Mesendoderm (in vitro differentiated cells): ENCODE data around the gene ADK.

ENCODE experiments used
- DNase-seq: peaks from one replicate; pipeline ENCODE4 v3.0.0; 2013
- H2AK5ac ChIP-seq: 2 replicates; pipeline ENCODE4 v1.6.1; 2013; ENCODE audit warnings: low read length, inconsistent platforms
- H2BK120ac ChIP-seq: 2 replicates; pipeline ENCODE4 v1.6.1; 2013; ENCODE audit warnings: low read depth, mild to moderate bottlenecking, low read length, moderate library complexity, mixed read lengths
- H2BK15ac ChIP-seq: replicated peaks from 2 replicates; pipeline ENCODE4 v1.6.1; 2013; ENCODE audit warnings: low read depth, mild to moderate bottlenecking, moderate library complexity
- H2BK5ac ChIP-seq: 2 replicates; pipeline ENCODE4 v1.6.1; 2013; ENCODE audit warnings: low read length, inconsistent platforms
- H3K18ac ChIP-seq: 2 replicates; pipeline ENCODE4 v1.6.1; 2013; ENCODE audit warnings: mild to moderate bottlenecking, low read length, mixed read lengths
- H3K23ac ChIP-seq: one replicate; pipeline ENCODE4 v1.6.1; 2013; ENCODE audit warnings: low read length
- H3K27ac ChIP-seq: 2 replicates; pipeline ENCODE4 v1.5.1; 2013; ENCODE audit warnings: low read depth, mild to moderate bottlenecking, inconsistent platforms, low read length, moderate library complexity
- H3K27me3 ChIP-seq: 2 replicates; pipeline ENCODE4 v1.6.1; 2013; ENCODE audit warnings: low read length, control low read depth, mild to moderate bottlenecking, inconsistent platforms; ENCODE audit not compliant: insufficient read depth, poor library complexity
- H3K36me3 ChIP-seq: 2 replicates; pipeline ENCODE4 v1.6.1; 2013; ENCODE audit warnings: low read length, inconsistent platforms; ENCODE audit not compliant: control insufficient read depth, insufficient read depth
- H3K4ac ChIP-seq: one replicate; pipeline ENCODE4 v1.6.1; 2013; ENCODE audit warnings: low read depth, mild to moderate bottlenecking, low read length, moderate library complexity
- H3K4me1 ChIP-seq: 2 replicates; pipeline ENCODE4 v1.6.1; 2013; ENCODE audit warnings: low read depth, low read length, inconsistent platforms; ENCODE audit not compliant: control insufficient read depth
- H3K4me2 ChIP-seq: 2 replicates; pipeline ENCODE4 v1.6.1; 2013; ENCODE audit warnings: low read length
- H3K4me3 ChIP-seq: 2 replicates; pipeline ENCODE4 v1.5.1; 2013; ENCODE audit warnings: mild to moderate bottlenecking, low read length
- H3K56ac ChIP-seq: one replicate; pipeline ENCODE4 v1.6.1; 2013; ENCODE audit warnings: low read length
- H3K79me1 ChIP-seq: 2 replicates; pipeline ENCODE4 v1.6.1; 2013; ENCODE audit warnings: low read length, inconsistent platforms
- H3K79me2 ChIP-seq: 2 replicates; pipeline ENCODE4 v1.6.1; 2013; ENCODE audit warnings: mild to moderate bottlenecking, low read length; ENCODE audit not compliant: control insufficient read depth, insufficient read depth
- H3K9ac ChIP-seq: 2 replicates; pipeline ENCODE4 v1.6.1; 2013; ENCODE audit warnings: low read length, inconsistent platforms
- H4K5ac ChIP-seq: one replicate; pipeline ENCODE4 v1.6.1; 2013; ENCODE audit warnings: low read length
- H4K8ac ChIP-seq: one replicate; pipeline ENCODE4 v1.6.1; 2013; ENCODE audit warnings: low read depth, mild to moderate bottlenecking, control low read depth, low read length, moderate library complexity
- whole genome bisulfite sequencing: extraction: QIAGEN DNeasy Blood & Tissue Kit; methylation state at CpG from one replicate; pipeline ENCODE4 v1.1.7; 2013; ENCODE audit warnings: low lambda C conversion rate, missing lambda C conversion rate; ENCODE audit not compliant: insufficient coverage; ENCODE audit errors: extremely low coverage; 5-methylcytosine and 5-hydroxymethylcytosine counted together

Gene ADK

DNA sequence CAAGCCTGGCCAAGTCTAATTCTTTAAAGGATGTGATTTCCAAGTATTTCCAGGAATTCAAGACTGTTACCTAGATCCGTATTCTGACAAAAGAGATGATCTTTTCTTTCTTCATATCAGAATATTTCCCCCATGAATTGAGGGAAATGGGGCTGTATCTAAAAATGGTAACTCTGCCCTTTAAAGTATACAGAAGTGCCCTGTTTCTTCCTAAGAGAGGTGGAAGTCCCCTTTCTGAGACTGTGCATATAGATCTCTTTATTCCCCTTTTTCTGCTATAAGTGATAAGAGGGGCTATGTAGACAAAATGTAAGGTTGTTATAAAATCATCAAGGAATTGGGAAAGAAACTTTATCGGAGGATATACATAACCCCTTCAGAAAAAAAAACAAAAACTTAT lies 388.3 kb downstream of the ADK start:
- H4K5ac ChIP-seq = no peak overlapping the region
- no peak for DNase-seq
- H3K4ac ChIP-seq = no peak overlapping the region
- H3K36me3 ChIP-seq = no peaks in the 10 kb centered on the region
- H3K56ac ChIP-seq = no peak overlapping the region
- H4K8ac ChIP-seq = no peak overlapping the region
- H3K27ac ChIP-seq = no peak overlapping the region
- no CpG with 5 or more reads among the region's 2 CpGs for WGBS
- no peaks in the 10 kb centered on the region for H3K4me1 ChIP-seq
- no peak overlapping the region for H2BK5ac ChIP-seq
- no peaks in the 10 kb centered on the region for H3K79me2 ChIP-seq
- peak overlapping the region; percentile 74 for H2BK15ac ChIP-seq
- no peak overlapping the region for H3K4me3 ChIP-seq
- H2BK120ac ChIP-seq = no peak overlapping the region
- H3K79me1 ChIP-seq = no peaks in the 10 kb centered on the region
- H2AK5ac ChIP-seq = no peak overlapping the region
- no peaks in the 10 kb centered on the region for H3K27me3 ChIP-seq
- no peak overlapping the region for H3K9ac ChIP-seq
- no peak overlapping the region for H3K23ac ChIP-seq
- H3K4me2 ChIP-seq = no peak overlapping the region
- no peak overlapping the region for H3K18ac ChIP-seq

DNA sequence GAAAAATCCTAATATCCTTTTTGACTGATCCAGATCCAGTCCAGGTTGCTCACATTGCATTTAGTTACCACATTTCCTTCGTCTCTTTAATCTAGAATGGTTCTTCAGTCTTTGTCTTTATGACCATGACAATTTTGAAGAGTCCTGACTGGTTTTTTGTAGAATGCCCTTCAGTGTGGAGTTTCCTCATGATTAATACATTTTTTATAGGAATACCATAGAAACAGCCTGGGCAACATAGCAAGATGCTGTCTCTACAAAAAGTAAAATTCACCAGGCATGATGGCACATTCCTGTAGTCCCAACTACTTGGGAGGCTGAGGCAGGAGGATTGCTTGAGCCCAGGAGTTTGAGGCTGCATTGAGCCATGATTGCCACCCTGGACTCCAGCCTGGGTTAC lies 390.4 kb downstream of the ADK start:
- Histone ChIP-seq H3K23ac (no peak overlapping the region), H2AK5ac (no peak overlapping the region), H3K27me3 (no peaks in the 10 kb centered on the region), H3K56ac (no peak overlapping the region), H2BK15ac (no peak overlapping the region), H4K5ac (no peak overlapping the region), H3K4ac (no peak overlapping the region), H3K9ac (no peak overlapping the region), H3K18ac (no peak overlapping the region), H3K4me2 (no peak overlapping the region), H3K79me1 (no peaks in the 10 kb centered on the region), H3K27ac (no peak overlapping the region), H3K4me3 (no peak overlapping the region), H2BK120ac (no peak overlapping the region), H4K8ac (no peak overlapping the region), H3K4me1 (no peaks in the 10 kb centered on the region), H3K79me2 (no peaks in the 10 kb centered on the region), H3K36me3 (no peaks in the 10 kb centered on the region), H2BK5ac (no peak overlapping the region)
- no CpG with 5 or more reads among the region's 1 CpG for WGBS
- no peak for DNase-seq

DNA sequence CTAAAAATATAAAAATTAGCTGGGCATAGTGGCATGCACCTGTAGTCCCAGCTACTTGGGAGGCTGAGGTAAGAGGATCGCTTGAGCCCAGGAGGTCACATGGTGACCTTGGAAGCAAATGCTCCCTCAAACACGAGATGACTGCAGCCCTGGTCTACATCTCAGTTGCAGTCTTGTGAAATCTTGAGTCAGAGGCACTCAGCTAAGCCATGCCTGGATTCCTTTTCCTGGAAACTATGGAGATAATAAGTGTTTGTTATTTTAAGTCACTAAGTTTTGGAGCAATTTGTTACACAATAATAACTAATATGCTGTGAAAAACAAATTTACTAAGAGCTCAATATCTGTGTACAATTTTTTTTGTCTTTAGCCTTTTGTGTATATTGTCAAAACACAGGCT lies 391.1 kb downstream of the ADK start:
- H2BK15ac ChIP-seq = no peak overlapping the region
- no peak overlapping the region for H3K9ac ChIP-seq
- peak; percentile 33 for DNase-seq
- no peak overlapping the region for H3K4ac ChIP-seq
- H4K5ac ChIP-seq = no peak overlapping the region
- no peak overlapping the region for H3K4me3 ChIP-seq
- no peak overlapping the region for H2BK5ac ChIP-seq
- no peaks in the 10 kb centered on the region for H3K27me3 ChIP-seq
- WGBS = no CpG with 5 or more reads among the region's 2 CpGs
- no peak overlapping the region for H3K56ac ChIP-seq
- no peak overlapping the region for H3K4me2 ChIP-seq
- H4K8ac ChIP-seq = no peak overlapping the region
- H2BK120ac ChIP-seq = no peak overlapping the region
- H3K27ac ChIP-seq = no peak overlapping the region
- no peak overlapping the region for H3K23ac ChIP-seq
- no peaks in the 10 kb centered on the region for H3K79me2 ChIP-seq
- H3K18ac ChIP-seq = no peak overlapping the region
- H3K4me1 ChIP-seq = no peaks in the 10 kb centered on the region
- no peaks in the 10 kb centered on the region for H3K36me3 ChIP-seq
- no peaks in the 10 kb centered on the region for H3K79me1 ChIP-seq
- no peak overlapping the region for H2AK5ac ChIP-seq

DNA sequence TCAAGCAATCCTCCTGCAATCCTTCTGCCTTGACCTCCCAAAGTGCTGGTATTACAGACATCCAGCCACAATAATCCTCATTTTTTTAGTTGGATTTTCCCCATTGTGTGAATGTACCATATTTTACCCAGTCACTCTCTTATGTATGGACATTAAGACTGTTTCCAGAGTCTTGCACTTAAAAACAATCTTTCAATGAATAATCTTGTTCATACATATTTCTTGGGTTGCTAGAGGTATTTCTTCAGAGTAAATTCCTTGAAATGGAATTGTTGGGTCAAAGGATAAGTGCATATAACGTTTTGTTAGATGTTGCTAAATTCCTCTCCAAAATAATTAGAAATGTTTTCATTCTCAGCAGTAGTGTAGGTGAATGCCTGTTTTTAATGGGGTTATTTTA lies 392.3 kb downstream of the ADK start:
- Histone ChIP-seq H3K4me2 (no peak overlapping the region), H3K56ac (no peak overlapping the region), H3K27me3 (no peaks in the 10 kb centered on the region), H3K18ac (no peak overlapping the region), H3K23ac (no peak overlapping the region), H3K9ac (no peak overlapping the region), H2AK5ac (no peak overlapping the region), H3K4ac (no peak overlapping the region), H3K36me3 (no peaks in the 10 kb centered on the region), H3K27ac (no peak overlapping the region), H3K79me2 (no peaks in the 10 kb centered on the region), H3K4me3 (no peak overlapping the region), H4K5ac (no peak overlapping the region), H2BK5ac (no peak overlapping the region), H3K4me1 (no peaks in the 10 kb centered on the region), H4K8ac (no peak overlapping the region), H2BK120ac (no peak overlapping the region), H2BK15ac (no peak overlapping the region), H3K79me1 (no peaks in the 10 kb centered on the region)
- DNase-seq = no peak
- no CpG with 5 or more reads among the region's 1 CpG for WGBS

DNA sequence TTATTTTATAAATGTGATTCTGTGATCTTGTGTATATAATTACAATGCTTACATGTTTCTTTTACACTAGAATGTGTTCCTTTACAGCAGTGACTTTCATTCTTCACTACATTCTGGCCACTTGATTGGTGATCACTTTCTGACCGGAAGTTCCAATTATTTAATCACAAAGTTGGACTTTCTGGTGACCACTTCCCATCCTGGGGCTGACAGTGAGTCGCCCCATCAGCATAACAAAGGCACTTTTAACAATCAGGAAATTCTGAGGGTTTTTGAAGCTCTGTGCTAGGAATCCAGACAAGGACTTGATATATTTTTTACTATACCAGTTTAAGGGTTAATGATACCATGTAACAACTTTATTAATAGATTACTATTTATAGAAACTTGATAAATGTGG lies 393.1 kb downstream of the ADK start:
- Histone ChIP-seq H3K36me3 (no peaks in the 10 kb centered on the region), H3K4me2 (no peak overlapping the region), H3K79me1 (no peaks in the 10 kb centered on the region), H2AK5ac (no peak overlapping the region), H3K79me2 (no peaks in the 10 kb centered on the region), H3K9ac (no peak overlapping the region), H2BK15ac (no peak overlapping the region), H4K5ac (no peak overlapping the region), H3K4ac (no peak overlapping the region), H3K27ac (no peak overlapping the region), H3K4me1 (no peaks in the 10 kb centered on the region), H4K8ac (no peak overlapping the region), H3K56ac (no peak overlapping the region), H3K27me3 (no peaks in the 10 kb centered on the region), H3K18ac (no peak overlapping the region), H3K4me3 (no peak overlapping the region), H2BK120ac (no peak overlapping the region), H3K23ac (no peak overlapping the region), H2BK5ac (no peak overlapping the region)
- no CpG with 5 or more reads among the region's 2 CpGs for WGBS
- DNase-seq = peak; percentile 39

DNA sequence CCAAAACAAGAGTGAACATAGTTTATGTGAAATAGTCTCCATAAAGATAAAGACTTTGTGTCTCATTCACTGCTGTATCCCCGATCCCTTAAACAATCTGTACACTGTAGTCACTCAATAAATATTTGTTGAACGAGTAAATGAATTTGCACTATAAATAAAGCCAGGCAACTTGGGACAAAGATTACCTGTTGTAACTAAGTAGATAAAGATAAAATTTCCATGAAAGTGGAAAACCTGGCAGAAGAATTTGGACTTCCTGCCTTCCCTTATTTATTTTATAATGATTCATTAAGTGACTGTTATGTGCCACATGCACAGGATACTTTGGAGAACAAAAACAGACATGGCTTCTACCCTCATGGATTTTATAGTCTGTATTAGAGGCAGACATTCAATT lies 397.7 kb downstream of the ADK start:
- no CpG with 5 or more reads among the region's 2 CpGs for WGBS
- H4K8ac ChIP-seq = no peak overlapping the region
- H3K9ac ChIP-seq = no peak overlapping the region
- no peak overlapping the region for H3K4me3 ChIP-seq
- no peak overlapping the region for H2AK5ac ChIP-seq
- no peaks in the 10 kb centered on the region for H3K27me3 ChIP-seq
- no peaks in the 10 kb centered on the region for H3K36me3 ChIP-seq
- no peak overlapping the region for H3K23ac ChIP-seq
- H3K4me2 ChIP-seq = no peak overlapping the region
- no peak overlapping the region for H3K56ac ChIP-seq
- H3K4me1 ChIP-seq = no peaks in the 10 kb centered on the region
- no peak overlapping the region for H3K18ac ChIP-seq
- no peak overlapping the region for H4K5ac ChIP-seq
- no peak overlapping the region for H2BK120ac ChIP-seq
- no peak overlapping the region for H3K27ac ChIP-seq
- H2BK5ac ChIP-seq = no peak overlapping the region
- no peaks in the 10 kb centered on the region for H3K79me2 ChIP-seq
- H2BK15ac ChIP-seq = no peak overlapping the region
- no peak for DNase-seq
- H3K4ac ChIP-seq = no peak overlapping the region
- no peaks in the 10 kb centered on the region for H3K79me1 ChIP-seq
